Measurements from ENCODE around the gene TRIM65.

- TF ChIP-seq POLR2A (IDR thresholded peaks at IDR 0.05; ENCODE audit: extremely low read depth, insufficient read length), result no peak
- TF ChIP-seq CTCF (IDR thresholded peaks at IDR 0.05; ENCODE audit: low read depth, low read length), result no peak
Measured at GRCh38 chr17:75897160-75898019, 639 bp upstream of the TRIM65 start.
